K562 (cell line): ENCODE measurements around the gene RGL2. TPM values are rescaled to one million over a fixed set of nuclear protein-coding genes. Genes with fewer than 3 reads are reported as not detected.

Experiments used
- ATAC-seq: fragments of 200-7000 bp; cut with Tn5 transposase; 3 replicates; pipeline ENCODE4 v1.9.1; 2020; ENCODE audit warnings: moderate library complexity
- BruUV-seq: library from RNA; stranded (reverse); fragments of 400-500 nt; replicated peaks from 2 replicates; lab custom pipeline; 2021; lab: Mats Ljungman, UMichigan
- CTCF ChIA-PET: fragments of 300-600 bp; formaldehyde crosslinking; extraction: SDS; loops from one replicate; lab custom pipeline; 2021; ENCODE audit warnings: low intra/inter-chr PET ratio; lab: Yijun Ruan, JAX
- POLR2A ChIA-PET: fragments of 300-600, 350-650 bp; sonication (Branson Sonifier 250); formaldehyde crosslinking; extraction: SDS; loops from one replicate; lab custom pipeline; 2021; ENCODE audit warnings: antibody characterized with exemption, inconsistent platforms; lab: Yijun Ruan, JAX
- DNase-seq, 4 experiments: peaks; one replicate each; pipeline versions ENCODE4 v3.0.0 to v3.0.0-alpha.2; 2011 to 2018; ENCODE audit warnings: low spot score in 3 of 4, mixed read lengths in 3 of 4; ENCODE audit errors: extremely low read depth in 1 of 4
- FAIRE-seq: peaks from 2 replicates; lab custom pipeline; 2011; peaks lifted over from hg19 to GRCh38; lab: Jason Lieb, UNC
- H2AFZ ChIP-seq: 2 replicates; pipeline ENCODE4 v1.6.0; 2011; ENCODE audit warnings: low read depth, low read length, control low read depth, inconsistent platforms
- H3K27ac ChIP-seq: fragments of 200-600 bp; 3 replicates; pipeline ENCODE4 v1.8.0; 2011; ENCODE audit warnings: low read depth, mild to moderate bottlenecking, control low read depth, inconsistent platforms, low read length, moderate library complexity, mixed read lengths; ENCODE audit errors: extremely low read depth
- H3K27me3 ChIP-seq, 2 experiments: fragments of 300-600 bp in 1 of 2; 2 replicates in 1 of 2; 3 replicates in 1 of 2; pipeline versions ENCODE4 v1.6.0 to v1.8.0; 2011; ENCODE audit warnings: inconsistent platforms in 2 of 2, low read length in 2 of 2, mild to moderate bottlenecking in 1 of 2, mixed read lengths in 1 of 2, moderate library complexity in 1 of 2; ENCODE audit not compliant: control insufficient read depth in 2 of 2, insufficient read depth in 2 of 2
- H3K36me3 ChIP-seq: fragments of 300-600 bp; 3 replicates; pipeline ENCODE4 v1.8.0; 2011; ENCODE audit warnings: mild to moderate bottlenecking, low read length, inconsistent platforms; ENCODE audit not compliant: control insufficient read depth, insufficient read depth
- H3K4me1 ChIP-seq, 2 experiments: fragments of 200-600 bp in 1 of 2; replicated peaks in 1 of 2; 2 replicates in 1 of 2; 3 replicates in 1 of 2; pipeline versions ENCODE4 v1.5.1 to v1.8.0; 2011; ENCODE audit warnings: inconsistent platforms in 2 of 2, low read length in 2 of 2, mild to moderate bottlenecking in 1 of 2, mixed read lengths in 1 of 2, moderate library complexity in 1 of 2; ENCODE audit not compliant: control insufficient read depth in 2 of 2, insufficient read depth in 2 of 2
- H3K4me2 ChIP-seq: 2 replicates; pipeline ENCODE4 v1.6.1; 2011; ENCODE audit warnings: low read length, control low read depth, inconsistent platforms, mixed read lengths; ENCODE audit not compliant: insufficient read depth
- H3K4me3 ChIP-seq: fragments of 200-600 bp; sonication (generic), shearing (Covaris generic); 2 replicates; pipeline ENCODE4 v1.5.1; 2016; ENCODE audit warnings: control low read depth, inconsistent platforms
- H3K79me2 ChIP-seq: fragments of 200-600 bp; 3 replicates; pipeline ENCODE4 v1.8.0; 2011; ENCODE audit warnings: low read length, inconsistent platforms; ENCODE audit not compliant: control insufficient read depth, insufficient read depth
- H3K9ac ChIP-seq, 2 experiments: 2 replicates each; pipeline versions ENCODE4 v1.6.0 to v1.6.1; 2011; ENCODE audit warnings: low read depth in 2 of 2, low read length in 2 of 2, control low read depth in 1 of 2, inconsistent platforms in 1 of 2, mild to moderate bottlenecking in 1 of 2, mixed read lengths in 1 of 2; ENCODE audit not compliant: insufficient read depth in 1 of 2
- H3K9me1 ChIP-seq: one replicate; pipeline ENCODE4 v1.6.0; 2011; ENCODE audit warnings: inconsistent platforms, mild to moderate bottlenecking, low read length, moderate library complexity; ENCODE audit not compliant: control insufficient read depth, insufficient read depth
- H3K9me3 ChIP-seq: replicated peaks from 2 replicates; pipeline ENCODE4 v1.5.1; 2011; ENCODE audit warnings: low read depth, low read length, inconsistent platforms; ENCODE audit not compliant: control insufficient read depth, insufficient read depth
- H4K20me1 ChIP-seq: replicated peaks from 2 replicates; pipeline ENCODE4 v1.6.1; 2011; ENCODE audit warnings: low read length, inconsistent platforms, mixed read lengths; ENCODE audit not compliant: control insufficient read depth, insufficient read depth
- CREM ChIP-seq: IDR thresholded peaks from 2 replicates; pipeline ENCODE4 v1.6.1; 2014; ENCODE audit warnings: antibody characterized with exemption, low read depth
- DIDO1 ChIP-seq: fragments of 450-650 bp; IDR thresholded peaks from 2 replicates; pipeline ENCODE4 v1.6.1; 2016; ENCODE audit warnings: low read depth, missing biosample characterization, missing genetic modification characterization
- FOXK2 ChIP-seq, 2 experiments: fragments of 450-650 bp; IDR thresholded peaks in 1 of 2; conservative IDR thresholded peaks in 1 of 2; 2 replicates each; pipeline ENCODE4 v1.6.1; 2016; ENCODE audit warnings: low read depth in 2 of 2, mild to moderate bottlenecking in 1 of 2
- IRF1 ChIP-seq: sonication (generic); formaldehyde crosslinking; IDR thresholded peaks from 2 replicates; pipeline ENCODE4 v1.8.0; 2022; ENCODE audit warnings: missing genetic modification reagents, mild to moderate bottlenecking, borderline replicate concordance
- NCOA1 ChIP-seq: fragments of 450-650 bp; IDR thresholded peaks from 2 replicates; pipeline ENCODE4 v1.6.1; 2016; ENCODE audit warnings: low read depth
- NRF1 ChIP-seq, 2 experiments: fragments of 450-650 bp; IDR thresholded peaks in 1 of 2; conservative IDR thresholded peaks in 1 of 2; 2 replicates each; pipeline ENCODE4 v1.6.1; 2014; ENCODE audit warnings: mild to moderate bottlenecking in 2 of 2
- PKNOX1 ChIP-seq: fragments of 450-650 bp; IDR thresholded peaks from 2 replicates; pipeline ENCODE4 v1.6.1; 2016
- PTBP1 ChIP-seq: fragments of 200-400 bp; formaldehyde crosslinking; IDR thresholded peaks from 2 replicates; pipeline ENCODE4 v1.6.1; 2017; ENCODE audit warnings: low read depth, low read length
- REST ChIP-seq, 2 experiments: fragments of 450-650 bp; formaldehyde crosslinking in 1 of 2; IDR thresholded peaks; 2 replicates each; pipeline versions ENCODE4 v1.4.0 to v1.6.1; 2014 to 2020; ENCODE audit warnings: mild to moderate bottlenecking in 2 of 2, borderline replicate concordance in 1 of 2, low read depth in 1 of 2
- WGBS: fragments of 100-300 bp; shearing (Covaris generic); methylation state at CpG from one replicate; pipeline ENCODE4 v1.1.6; 2016; ENCODE audit warnings: low coverage, mixed read lengths; ENCODE audit not compliant: insufficient coverage; ENCODE audit errors: missing lambda C conversion rate; 5-methylcytosine and 5-hydroxymethylcytosine counted together
- in situ Hi-C: fragments of 300-500 bp; cut with MboI; formaldehyde crosslinking; loops from 4 replicates; pipeline ENCODE4 v1.15.0; 2018; ENCODE audit warnings: inconsistent platforms, mixed read lengths
- intact Hi-C: fragments of 100-400 bp; cut with micrococcal nuclease; formaldehyde crosslinking; loops from 2 replicates; pipeline ENCODE4 v1.14.2; 2022
- polyA plus RNA-seq, 8 experiments: library from polyadenylated mRNA; depleted of rRNA in 4 of 8; stranded (reverse) in 5 of 8; unstranded in 3 of 8; fragments of >200 nt; fragmentation: Nextera tagmentation in 2 of 8; fragmentation: Illumina TruSeq in 1 of 8; extraction: Ambion mirVana in 2 of 8; extraction: Trizol in 1 of 8; gene quantifications; 2 replicates each; pipeline versions ENCODE4 v1.2.1 to v1.2.3, GENCODE V29; 2011 to 2014; ENCODE audit warnings: inconsistent platforms in 1 of 8, missing spikeins in 1 of 8
- total RNA-seq, 7 experiments: library from RNA; depleted of rRNA in 6 of 7; stranded (reverse); fragments of >200 nt in 6 of 7; fragmentation: Illumina TruSeq in 2 of 7; extraction: Trizol in 2 of 7; gene quantifications; 2 replicates each; pipeline versions ENCODE4 v1.2.1 to v1.2.3, GENCODE V29; 2011 to 2021; ENCODE audit warnings: low replicate concordance in 1 of 7

The RGL2 gene
- total and polyA plus RNA-seq, 9 of the 15 experiments (the other 6 are each of a cell fraction or from before 2014, with no cell fraction given) = 1.8 to 57.1 (median 19.5) TPM

GRCh38 chr6:33247977-33248642 lies 50.6 kb downstream of the RGL2 start:
- DNase-seq = peak; percentile 82 to 95 (median 84)
- CTCF ChIA-PET = interaction anchor here (0.5 to 3.6 kb wide), 11 partner anchors 47 to 504 kb away, joined by 3 to 24 read pairs (median 5); partner anchors contain the start of genes RXRB and SLC39A7
- no TSS peak for BruUV-seq
- TF ChIP-seq IRF1 (CRISPR knock-in tag) (no peak), PTBP1 (peak; percentile 80; the same call in 1 of the 2 replicates), NCOA1 (peak; percentile 22; the same call in 1 of the 2 replicates), PKNOX1 (peak; percentile 8; the same call in 1 of the 2 replicates), NRF1 (conservative IDR thresholded peaks at IDR 0.05 in 1 of 2, IDR thresholded peaks at IDR 0.05 in 1 of 2) (peak; percentile 76 to 83), CREM (0 out of 2 replicates have a peak, but pooled peaks have one; percentile 34), DIDO1 (tag) (peak; percentile 28; the same call in 1 of the 2 replicates), REST (IDR thresholded peaks at IDR 0.05; ENCODE audit: borderline replicate concordance) (peak; percentile 78), REST (CRISPR knock-in tag; IDR thresholded peaks at IDR 0.05; ENCODE audit: low read depth) (no peak), FOXK2 (conservative IDR thresholded peaks at IDR 0.05 in 1 of 2, IDR thresholded peaks at IDR 0.05 in 1 of 2; ENCODE audit: low read depth in 2 of 2) (peak in 1 of 2 experiments; percentile 23; a peak in 2 of 4 replicates)

More at GRCh38 chr6:33247977-33248642, 50.6 kb downstream of the RGL2 start:
- H3K27me3 ChIP-seq = peaks cover 4 to 9% of the 10 kb centered on the region in 2 experiments; a peak in 2 of 5 replicates
- intact Hi-C loops = loop anchor here (1.0 to 2.0 kb wide), 4 partner anchors 47 to 234 kb away; partner anchors contain the start of genes RXRB and SLC39A7
- H2AFZ ChIP-seq = peak overlapping the region; percentile 99
- POLR2A ChIA-PET = interaction anchor here (0.6 to 5.2 kb wide), 21 partner anchors 11 to 1033 kb away, joined by 3 to 57 read pairs (median 3); partner anchors contain the start of genes B3GALT4, HLA-DPA1, RING1 and RPS18
- peaks cover 19% of the 10 kb centered on the region for H3K36me3 ChIP-seq
- H3K4me3 ChIP-seq = peak overlapping the region; percentile 53
- 10% methylated on average over 24 of the region's 28 CpGs for WGBS
- H3K9ac ChIP-seq = peak overlapping the region; percentile 79 to 87
- H3K9me1 ChIP-seq = peaks cover 4% of the 10 kb centered on the region
- no peaks in the 10 kb centered on the region for H3K79me2 ChIP-seq
- ATAC-seq (peak; percentile 76), FAIRE-seq (no peak)
- H3K9me3 ChIP-seq = no peaks in the 10 kb centered on the region
- H3K4me2 ChIP-seq = peak overlapping the region; percentile 97
- H3K4me1 ChIP-seq = peaks cover 22 to 31% of the 10 kb centered on the region in 2 experiments
- peak overlapping the region; percentile 81 for H3K27ac ChIP-seq
- no peaks in the 10 kb centered on the region for H4K20me1 ChIP-seq
- in situ Hi-C loops = loop anchor here (5.0 kb wide), 2 partner anchors 131 to 231 kb away; no protein-coding TSS in a partner anchor
